Retinal pigment epithelial cell (primary cell): ENCODE data around the gene NEDD4L.

Experiments used
- DNase-seq: peaks from one replicate; pipeline ENCODE4 v3.0.0-alpha.2; 2010; ENCODE audit warnings: low read depth
- H3K4me3 ChIP-seq: 2 replicates; pipeline ENCODE4 v1.5.1; 2011; ENCODE audit warnings: mild to moderate bottlenecking, low read length, control low read depth, moderate library complexity
- CTCF ChIP-seq: conservative IDR thresholded peaks from 2 replicates; pipeline ENCODE4 v1.5.1; 2011; ENCODE audit warnings: low read depth, low read length, control low read depth, inconsistent platforms

The NEDD4L gene

DNA sequence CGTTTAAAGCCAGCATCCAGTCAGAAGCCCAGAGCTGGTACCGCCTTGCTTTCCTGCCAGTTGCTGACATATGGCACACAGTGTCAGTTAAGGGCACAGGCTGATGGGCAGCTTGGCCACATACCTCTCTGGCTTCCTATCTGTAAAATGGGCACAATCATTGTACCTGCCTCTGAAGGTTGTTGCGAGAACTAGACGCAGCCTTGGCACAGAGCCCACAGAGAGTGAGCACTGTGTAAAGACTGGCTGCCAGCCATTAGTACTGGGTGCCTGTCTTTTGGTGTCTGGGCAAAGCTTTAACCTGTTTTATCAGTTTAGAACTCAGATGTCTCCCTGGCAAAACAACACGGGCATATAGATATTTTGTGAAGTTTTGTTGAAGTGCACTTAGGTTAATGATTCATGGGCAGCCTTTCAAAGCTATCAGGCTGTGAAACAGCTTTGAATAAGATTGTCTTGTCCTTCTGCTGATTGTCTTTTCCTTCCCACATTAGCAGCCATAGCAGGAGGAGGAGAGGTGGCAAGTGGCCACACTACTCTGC lies 269.5 kb downstream of the NEDD4L start:
- no peak overlapping the region for H3K4me3 ChIP-seq
- DNase-seq: no peak
- no peak for TF ChIP-seq CTCF

DNA sequence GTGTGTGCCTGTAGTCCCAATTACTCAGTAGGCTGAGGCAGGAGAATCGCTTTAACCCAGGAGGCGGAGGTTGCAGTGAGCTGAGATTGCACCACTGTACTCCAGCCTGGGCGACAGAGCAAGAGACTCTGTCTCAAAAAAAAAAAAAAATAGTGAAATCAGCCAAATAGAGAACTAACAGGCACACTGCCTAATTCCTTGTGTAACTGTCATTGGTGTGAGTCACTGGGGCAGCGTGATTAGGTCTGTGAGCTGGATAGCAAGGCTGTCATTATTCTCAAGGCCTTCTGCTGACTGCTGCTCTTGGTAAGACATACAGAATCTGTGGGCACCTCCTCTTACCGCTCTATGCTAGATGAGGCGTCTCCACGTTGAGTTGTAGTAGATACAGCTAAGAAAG lies 270.3 kb downstream of the NEDD4L start:
- DNase-seq: peak; percentile 80
- TF ChIP-seq CTCF: no peak
- H3K4me3 ChIP-seq: no peak overlapping the region

GRCh38 chr18:58315041-58315440 lies 271.0 kb downstream of the NEDD4L start:
- H3K4me3 ChIP-seq: no peak overlapping the region
- TF ChIP-seq CTCF: no peak
- DNase-seq: no peak

GRCh38 chr18:58315739-58316215 lies 271.8 kb downstream of the NEDD4L start:
- no peak overlapping the region for H3K4me3 ChIP-seq
- DNase-seq: no peak
- no peak for TF ChIP-seq CTCF

- DNase-seq: no peak
- TF ChIP-seq CTCF: no peak
- H3K4me3 ChIP-seq: no peak overlapping the region
These were observed 272.6 kb downstream of the NEDD4L start for GRCh38 chr18:58316396-58317342.

DNA sequence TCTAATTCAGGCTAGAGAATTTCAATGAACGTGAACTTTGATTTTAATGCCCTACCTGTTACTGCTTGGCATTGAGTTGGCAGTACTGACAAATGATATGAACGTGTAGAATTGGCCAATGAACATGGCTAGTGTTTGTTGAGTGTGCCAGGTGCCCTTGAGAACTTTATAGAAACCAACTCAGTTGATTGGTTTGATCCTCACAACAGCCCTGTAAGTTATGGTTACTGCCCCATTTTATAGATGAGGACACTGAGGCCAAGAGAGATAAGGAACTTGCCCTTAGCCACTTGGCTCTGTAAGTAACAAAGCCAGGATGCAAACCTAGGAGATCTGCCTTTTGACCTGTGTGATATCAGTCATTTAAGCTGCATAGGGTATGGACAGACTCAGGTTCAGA lies 275.7 kb downstream of the NEDD4L start:
- no peak overlapping the region for H3K4me3 ChIP-seq
- no peak for TF ChIP-seq CTCF
- no peak for DNase-seq

- no peak overlapping the region for H3K4me3 ChIP-seq
- DNase-seq: no peak
- TF ChIP-seq CTCF: no peak
These were observed 277.0 kb downstream of the NEDD4L start for GRCh38 chr18:58320907-58321561.
